ENCODE data around the gene AMPH.

Gene AMPH

GRCh38 chr7:38525857-38526256 is 105.3 kb downstream of the AMPH start:
- Histone ChIP-seq H3K4ac (ENCODE audit: low read depth, low read length) (no peak overlapping the region), H3K79me1 (ENCODE audit: low read length) (no peaks in the 10 kb centered on the region), H2AK5ac (ENCODE audit: low read length) (no peak overlapping the region), H3K79me2 (ENCODE audit: control insufficient read depth, insufficient read depth, low read length) (no peaks in the 10 kb centered on the region), H3K56ac (ENCODE audit: low read length) (no peak overlapping the region), H4K5ac (ENCODE audit: low read length) (no peak overlapping the region), H2BK15ac (replicated peaks; ENCODE audit: low read depth) (no peak overlapping the region), H3K23ac (ENCODE audit: low read length) (no peak overlapping the region), H2BK5ac (ENCODE audit: low read length) (no peak overlapping the region), H3K36me3 (ENCODE audit: control insufficient read depth, insufficient read depth, low read length) (no peaks in the 10 kb centered on the region), H3K4me3 (ENCODE audit: low read length) (no peak overlapping the region), H3K27me3 (ENCODE audit: insufficient read depth, low read length, poor library complexity) (no peaks in the 10 kb centered on the region), H4K8ac (ENCODE audit: low read depth, low read length) (no peak overlapping the region), H2BK120ac (ENCODE audit: low read depth, low read length) (no peak overlapping the region), H3K4me2 (ENCODE audit: low read length) (no peak overlapping the region), H3K4me1 (ENCODE audit: control insufficient read depth, low read depth, low read length) (no peaks in the 10 kb centered on the region), H3K27ac (ENCODE audit: low read depth, low read length) (no peak overlapping the region), H3K18ac (ENCODE audit: low read length) (no peak overlapping the region), H3K9ac (ENCODE audit: low read length) (no peak overlapping the region)
- DNase-seq: no peak
- no CpG with 5 or more reads among the region's 1 CpG for WGBS (ENCODE audit: extremely low coverage, insufficient coverage, low lambda C conversion rate)

- no peaks in the 10 kb centered on the region for H3K4me1 ChIP-seq (ENCODE audit: control insufficient read depth, low read depth, low read length)
- H3K27ac ChIP-seq (ENCODE audit: low read depth, low read length): no peak overlapping the region
- H3K56ac ChIP-seq (ENCODE audit: low read length): no peak overlapping the region
- no peaks in the 10 kb centered on the region for H3K79me1 ChIP-seq (ENCODE audit: low read length)
- H3K18ac ChIP-seq (ENCODE audit: low read length): no peak overlapping the region
- H3K4me3 ChIP-seq (ENCODE audit: low read length): no peak overlapping the region
- no peak overlapping the region for H3K9ac ChIP-seq (ENCODE audit: low read length)
- no peaks in the 10 kb centered on the region for H3K27me3 ChIP-seq (ENCODE audit: insufficient read depth, low read length, poor library complexity)
- no peaks in the 10 kb centered on the region for H3K79me2 ChIP-seq (ENCODE audit: control insufficient read depth, insufficient read depth, low read length)
- H2BK120ac ChIP-seq (ENCODE audit: low read depth, low read length): no peak overlapping the region
- no peak overlapping the region for H4K5ac ChIP-seq (ENCODE audit: low read length)
- DNase-seq: no peak
- H3K36me3 ChIP-seq (ENCODE audit: control insufficient read depth, insufficient read depth, low read length): no peaks in the 10 kb centered on the region
- no peak overlapping the region for H3K4me2 ChIP-seq (ENCODE audit: low read length)
- H4K8ac ChIP-seq (ENCODE audit: low read depth, low read length): no peak overlapping the region
- H3K4ac ChIP-seq (ENCODE audit: low read depth, low read length): no peak overlapping the region
- WGBS (ENCODE audit: extremely low coverage, insufficient coverage, low lambda C conversion rate): no CpG with 5 or more reads among the region's 1 CpG
- no peak overlapping the region for H3K23ac ChIP-seq (ENCODE audit: low read length)
- no peak overlapping the region for H2BK15ac ChIP-seq (replicated peaks; ENCODE audit: low read depth)
- H2BK5ac ChIP-seq (ENCODE audit: low read length): no peak overlapping the region
- H2AK5ac ChIP-seq (ENCODE audit: low read length): no peak overlapping the region
Observed at GRCh38 chr7:38524786-38525185, 106.4 kb downstream of the AMPH start.

- H3K23ac ChIP-seq (ENCODE audit: low read length): no peak overlapping the region
- no peak overlapping the region for H3K4me3 ChIP-seq (ENCODE audit: low read length)
- H4K8ac ChIP-seq (ENCODE audit: low read depth, low read length): no peak overlapping the region
- H3K4me2 ChIP-seq (ENCODE audit: low read length): no peak overlapping the region
- no peak overlapping the region for H3K27ac ChIP-seq (ENCODE audit: low read depth, low read length)
- no peak overlapping the region for H2AK5ac ChIP-seq (ENCODE audit: low read length)
- no peak overlapping the region for H3K56ac ChIP-seq (ENCODE audit: low read length)
- H2BK15ac ChIP-seq (replicated peaks; ENCODE audit: low read depth): no peak overlapping the region
- DNase-seq: peak; percentile 8
- no peak overlapping the region for H2BK5ac ChIP-seq (ENCODE audit: low read length)
- no peak overlapping the region for H4K5ac ChIP-seq (ENCODE audit: low read length)
- WGBS (ENCODE audit: extremely low coverage, insufficient coverage, low lambda C conversion rate): no CpG with 5 or more reads among the region's 2 CpGs
- H3K4me1 ChIP-seq (ENCODE audit: control insufficient read depth, low read depth, low read length): no peaks in the 10 kb centered on the region
- H3K79me1 ChIP-seq (ENCODE audit: low read length): no peaks in the 10 kb centered on the region
- H3K36me3 ChIP-seq (ENCODE audit: control insufficient read depth, insufficient read depth, low read length): no peaks in the 10 kb centered on the region
- H2BK120ac ChIP-seq (ENCODE audit: low read depth, low read length): no peak overlapping the region
- H3K18ac ChIP-seq (ENCODE audit: low read length): no peak overlapping the region
- H3K79me2 ChIP-seq (ENCODE audit: control insufficient read depth, insufficient read depth, low read length): no peaks in the 10 kb centered on the region
- no peak overlapping the region for H3K4ac ChIP-seq (ENCODE audit: low read depth, low read length)
- no peak overlapping the region for H3K9ac ChIP-seq (ENCODE audit: low read length)
- H3K27me3 ChIP-seq (ENCODE audit: insufficient read depth, low read length, poor library complexity): no peaks in the 10 kb centered on the region
Observed at GRCh38 chr7:38520741-38521140, 110.4 kb downstream of the AMPH start.

GRCh38 chr7:38518541-38518940 is 112.6 kb downstream of the AMPH start:
- no peak overlapping the region for H3K4me3 ChIP-seq (ENCODE audit: low read length)
- whole genome bisulfite sequencing (ENCODE audit: extremely low coverage, insufficient coverage, low lambda C conversion rate): no CpG with 5 or more reads among the region's 1 CpG
- DNase-seq: no peak
- H3K4ac ChIP-seq (ENCODE audit: low read depth, low read length): no peak overlapping the region
- no peak overlapping the region for H3K9ac ChIP-seq (ENCODE audit: low read length)
- H3K27ac ChIP-seq (ENCODE audit: low read depth, low read length): no peak overlapping the region
- H4K8ac ChIP-seq (ENCODE audit: low read depth, low read length): no peak overlapping the region
- no peak overlapping the region for H3K4me2 ChIP-seq (ENCODE audit: low read length)
- no peak overlapping the region for H2BK120ac ChIP-seq (ENCODE audit: low read depth, low read length)
- H2BK15ac ChIP-seq (replicated peaks; ENCODE audit: low read depth): no peak overlapping the region
- H2BK5ac ChIP-seq (ENCODE audit: low read length): no peak overlapping the region
- H3K4me1 ChIP-seq (ENCODE audit: control insufficient read depth, low read depth, low read length): no peaks in the 10 kb centered on the region
- H4K5ac ChIP-seq (ENCODE audit: low read length): no peak overlapping the region
- H3K56ac ChIP-seq (ENCODE audit: low read length): no peak overlapping the region
- H3K79me2 ChIP-seq (ENCODE audit: control insufficient read depth, insufficient read depth, low read length): no peaks in the 10 kb centered on the region
- no peak overlapping the region for H2AK5ac ChIP-seq (ENCODE audit: low read length)
- no peaks in the 10 kb centered on the region for H3K36me3 ChIP-seq (ENCODE audit: control insufficient read depth, insufficient read depth, low read length)
- H3K23ac ChIP-seq (ENCODE audit: low read length): no peak overlapping the region
- H3K18ac ChIP-seq (ENCODE audit: low read length): no peak overlapping the region
- no peaks in the 10 kb centered on the region for H3K79me1 ChIP-seq (ENCODE audit: low read length)
- H3K27me3 ChIP-seq (ENCODE audit: insufficient read depth, low read length, poor library complexity): no peaks in the 10 kb centered on the region

- Histone ChIP-seq H4K5ac (ENCODE audit: low read length) (no peak overlapping the region), H3K27me3 (ENCODE audit: insufficient read depth, low read length, poor library complexity) (no peaks in the 10 kb centered on the region), H3K23ac (ENCODE audit: low read length) (no peak overlapping the region), H3K4me2 (ENCODE audit: low read length) (no peak overlapping the region), H2BK5ac (ENCODE audit: low read length) (no peak overlapping the region), H2BK15ac (replicated peaks; ENCODE audit: low read depth) (no peak overlapping the region), H3K4me1 (ENCODE audit: control insufficient read depth, low read depth, low read length) (no peaks in the 10 kb centered on the region), H3K79me1 (ENCODE audit: low read length) (no peaks in the 10 kb centered on the region), H2BK120ac (ENCODE audit: low read depth, low read length) (no peak overlapping the region), H3K27ac (ENCODE audit: low read depth, low read length) (no peak overlapping the region), H3K18ac (ENCODE audit: low read length) (no peak overlapping the region), H2AK5ac (ENCODE audit: low read length) (no peak overlapping the region), H3K4me3 (ENCODE audit: low read length) (no peak overlapping the region), H3K4ac (ENCODE audit: low read depth, low read length) (no peak overlapping the region), H3K9ac (ENCODE audit: low read length) (no peak overlapping the region), H4K8ac (ENCODE audit: low read depth, low read length) (no peak overlapping the region), H3K79me2 (ENCODE audit: control insufficient read depth, insufficient read depth, low read length) (no peaks in the 10 kb centered on the region), H3K56ac (ENCODE audit: low read length) (no peak overlapping the region), H3K36me3 (ENCODE audit: control insufficient read depth, insufficient read depth, low read length) (no peaks in the 10 kb centered on the region)
- peak; percentile 16 for DNase-seq
- WGBS (ENCODE audit: extremely low coverage, insufficient coverage, low lambda C conversion rate): no CpG with 5 or more reads among the region's 2 CpGs
Observed at GRCh38 chr7:38512704-38513103, 118.5 kb downstream of the AMPH start.

- H3K23ac ChIP-seq (ENCODE audit: low read length): no peak overlapping the region
- no peak overlapping the region for H3K4ac ChIP-seq (ENCODE audit: low read depth, low read length)
- H2AK5ac ChIP-seq (ENCODE audit: low read length): no peak overlapping the region
- no peak overlapping the region for H4K5ac ChIP-seq (ENCODE audit: low read length)
- no peak overlapping the region for H3K9ac ChIP-seq (ENCODE audit: low read length)
- no peak overlapping the region for H3K27ac ChIP-seq (ENCODE audit: low read depth, low read length)
- H3K4me3 ChIP-seq (ENCODE audit: low read length): no peak overlapping the region
- H3K4me1 ChIP-seq (ENCODE audit: control insufficient read depth, low read depth, low read length): no peaks in the 10 kb centered on the region
- H3K79me1 ChIP-seq (ENCODE audit: low read length): no peaks in the 10 kb centered on the region
- WGBS (ENCODE audit: extremely low coverage, insufficient coverage, low lambda C conversion rate): no CpG with 5 or more reads among the region's 2 CpGs
- H3K79me2 ChIP-seq (ENCODE audit: control insufficient read depth, insufficient read depth, low read length): no peaks in the 10 kb centered on the region
- no peak overlapping the region for H3K4me2 ChIP-seq (ENCODE audit: low read length)
- H3K18ac ChIP-seq (ENCODE audit: low read length): no peak overlapping the region
- H2BK120ac ChIP-seq (ENCODE audit: low read depth, low read length): no peak overlapping the region
- H2BK5ac ChIP-seq (ENCODE audit: low read length): no peak overlapping the region
- H3K27me3 ChIP-seq (ENCODE audit: insufficient read depth, low read length, poor library complexity): no peaks in the 10 kb centered on the region
- no peak overlapping the region for H2BK15ac ChIP-seq (replicated peaks; ENCODE audit: low read depth)
- no peak for DNase-seq
- H4K8ac ChIP-seq (ENCODE audit: low read depth, low read length): no peak overlapping the region
- H3K36me3 ChIP-seq (ENCODE audit: control insufficient read depth, insufficient read depth, low read length): no peaks in the 10 kb centered on the region
- H3K56ac ChIP-seq (ENCODE audit: low read length): no peak overlapping the region
Observed at GRCh38 chr7:38512291-38512690, 118.9 kb downstream of the AMPH start.

All from mesendoderm (in vitro differentiated cells).